T-helper 17 cell (primary cell): ENCODE results near the gene IL27RA. TPM values are rescaled to one million over a fixed set of nuclear protein-coding genes. Genes with fewer than 3 reads are reported as not detected.
A peak's percentile ranks its signal among the peaks of the same experiment; 100 is the strongest.

Experiments
- ATAC-seq: fragments of 150-1000 bp; cut with Tn5 transposase; 2 replicates; pipeline ENCODE4 v1.10.0; 2021; ENCODE audit warnings: mild to moderate bottlenecking, moderate library complexity
- DNase-seq, 3 donors: peaks; one replicate each; pipeline versions ENCODE4 v3.0.0 to v3.0.0-alpha.2; 2020 to 2021
- H3K9me3 ChIP-seq: one replicate; pipeline ENCODE4 v1.7.0; 2013; ENCODE audit warnings: low read length, mild to moderate bottlenecking; ENCODE audit not compliant: control insufficient read depth, poor library complexity, severe bottlenecking
- H3K27ac Mint-ChIP-seq: one replicate; pipeline ENCODE4 v1.8.0; 2022; ENCODE audit warnings: mild to moderate bottlenecking, moderate library complexity, mixed read lengths
- H3K27me3 Mint-ChIP-seq: one replicate; pipeline ENCODE4 v1.8.0; 2022; ENCODE audit warnings: mixed read lengths
- H3K36me3 Mint-ChIP-seq: one replicate; pipeline ENCODE4 v1.8.0; 2022; ENCODE audit warnings: low read depth, mixed read lengths
- H3K4me1 Mint-ChIP-seq: one replicate; pipeline ENCODE4 v1.8.0; 2022; ENCODE audit warnings: mild to moderate bottlenecking, mixed read lengths
- H3K4me3 Mint-ChIP-seq: one replicate; pipeline ENCODE4 v1.8.0; 2022; ENCODE audit warnings: mild to moderate bottlenecking, moderate library complexity, mixed read lengths
- total RNA-seq, 4 donors: library from RNA in 2 of 4; stranded (reverse) in 2 of 4; gene quantifications; one replicate each; pipeline ENCODE4 v1.2.3 and lab custom pipeline; 2022 to 2026

Gene IL27RA
- total RNA-seq, 2 donors from 2014 or later: 39.6 to 51.6 TPM

DNA sequence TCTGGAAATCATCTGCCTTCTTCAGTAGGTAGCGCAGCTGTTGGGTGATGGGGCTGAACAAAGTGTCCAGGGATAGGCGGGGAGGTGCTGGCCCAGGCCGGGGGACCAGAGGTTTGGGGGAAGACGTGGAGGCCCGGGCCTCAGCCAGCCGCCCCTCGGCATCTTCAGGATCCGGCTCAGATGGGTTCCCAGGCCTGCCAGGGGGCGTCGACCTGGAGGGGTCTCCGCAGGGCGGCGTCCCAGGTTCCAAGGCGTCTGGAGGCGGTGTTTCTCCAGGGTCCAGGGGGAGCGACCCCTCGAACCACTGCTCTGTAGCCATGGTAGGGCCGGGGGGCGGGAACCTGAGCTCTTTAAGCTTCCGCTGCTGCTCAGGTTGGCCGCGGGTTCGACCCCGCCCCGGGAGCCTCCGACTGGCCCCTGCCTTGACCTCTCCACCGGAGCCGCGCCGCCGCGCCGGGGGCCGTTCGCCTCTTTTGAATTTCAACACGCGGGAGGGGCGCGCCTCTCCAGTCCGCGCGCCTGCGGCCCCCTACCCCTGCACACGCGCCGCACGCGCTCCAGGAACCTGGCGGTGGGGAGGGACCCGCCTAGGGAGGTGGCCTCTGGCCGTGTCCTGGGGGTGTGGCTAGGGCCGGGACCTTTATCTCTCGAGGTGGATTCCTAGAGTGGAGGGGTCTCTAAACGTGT, 53.9 kb downstream of the IL27RA start, which contains the start of gene C19orf67:
Gene C19orf67, minus strand, starts transcription at position 475 of the 687 bp plus-strand sequence. Its CDS starts 156 bp downstream, at position 319.
- no peak for ATAC-seq
- H3K4me1 Mint-ChIP-seq: peaks cover 19% of the 10 kb centered on the region
- H3K36me3 Mint-ChIP-seq: peaks cover 3% of the 10 kb centered on the region
- no peak for DNase-seq
- H3K9me3 ChIP-seq: no peaks in the 10 kb centered on the region
- no peak within 1 kb of the TSS for H3K4me3 Mint-ChIP-seq
- no peaks in the 10 kb centered on the region for H3K27me3 Mint-ChIP-seq
- no peak within 1 kb of the TSS for H3K27ac Mint-ChIP-seq

DNA sequence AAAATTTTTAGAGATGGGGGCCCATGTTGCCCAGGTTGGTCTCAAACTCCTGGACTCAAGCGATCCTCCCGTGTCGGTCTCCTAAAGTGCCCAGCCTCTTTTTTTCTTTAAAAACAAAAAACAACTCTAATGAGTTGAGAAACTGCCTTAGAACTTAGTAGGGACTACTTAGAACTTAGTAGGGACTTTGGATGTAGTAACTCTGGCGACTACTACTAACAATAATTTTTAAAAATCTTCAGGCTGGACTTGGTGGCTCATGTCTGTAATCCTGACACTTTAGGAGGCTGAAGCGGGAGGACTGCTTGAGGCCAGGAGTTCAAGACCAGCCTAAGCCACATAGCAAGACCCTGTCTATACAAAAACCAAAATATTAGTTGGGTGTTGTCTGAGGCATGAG, 54.5 kb downstream of the IL27RA start:
- no peak for ATAC-seq
- H3K4me3 Mint-ChIP-seq: no peak overlapping the region
- H3K27me3 Mint-ChIP-seq: no peaks in the 10 kb centered on the region
- no peak overlapping the region for H3K27ac Mint-ChIP-seq
- H3K4me1 Mint-ChIP-seq: peaks cover 18% of the 10 kb centered on the region
- no peak for DNase-seq
- no peaks in the 10 kb centered on the region for H3K9me3 ChIP-seq
- H3K36me3 Mint-ChIP-seq: peaks cover 3% of the 10 kb centered on the region

DNA sequence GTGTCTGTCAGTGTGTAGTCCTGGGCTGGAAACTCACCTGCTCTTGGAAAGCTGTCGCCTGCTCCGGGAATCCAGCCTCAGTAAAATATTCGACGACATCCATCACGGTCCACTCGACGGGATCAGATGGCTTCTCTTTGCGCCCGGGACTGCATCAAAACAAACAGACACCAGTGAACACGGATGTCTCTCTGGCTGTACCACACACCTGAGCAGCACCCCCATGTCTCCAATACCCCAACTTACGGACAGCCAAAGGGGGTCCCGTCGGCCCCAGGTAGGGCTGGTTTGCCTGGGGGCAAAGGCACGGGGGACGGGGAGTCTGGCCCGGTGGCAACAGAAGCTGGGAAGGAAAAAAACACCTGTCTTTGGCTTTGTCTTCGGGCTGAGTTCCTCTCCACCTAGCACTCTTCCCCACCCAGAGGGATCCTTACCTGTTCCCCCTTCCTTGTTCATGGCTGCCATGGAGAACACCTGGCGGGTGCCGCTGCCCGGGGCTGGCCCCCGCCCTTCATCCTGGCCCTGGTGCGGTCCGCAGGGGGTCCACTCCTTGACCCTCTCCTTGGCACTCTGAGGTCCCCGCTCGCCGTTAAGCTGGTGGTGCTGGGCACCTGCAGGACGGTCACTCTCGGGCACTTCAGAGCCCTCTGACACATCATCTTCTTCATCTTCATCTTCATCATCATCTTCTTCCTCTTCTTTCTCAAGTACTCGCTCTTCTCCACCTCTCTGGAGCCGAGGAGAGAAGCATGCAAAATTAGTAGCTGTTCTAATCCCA, 57.3 kb downstream of the IL27RA start:
- Mint-ChIP-seq H3K27ac (peak overlapping the region; percentile 86), H3K27me3 (no peaks in the 10 kb centered on the region), H3K4me1 (peaks cover 12% of the 10 kb centered on the region), H3K36me3 (peaks cover 3% of the 10 kb centered on the region), H3K4me3 (peak overlapping the region; percentile 80)
- ATAC-seq (no peak), DNase-seq (no peak)
- no peaks in the 10 kb centered on the region for H3K9me3 ChIP-seq

DNA sequence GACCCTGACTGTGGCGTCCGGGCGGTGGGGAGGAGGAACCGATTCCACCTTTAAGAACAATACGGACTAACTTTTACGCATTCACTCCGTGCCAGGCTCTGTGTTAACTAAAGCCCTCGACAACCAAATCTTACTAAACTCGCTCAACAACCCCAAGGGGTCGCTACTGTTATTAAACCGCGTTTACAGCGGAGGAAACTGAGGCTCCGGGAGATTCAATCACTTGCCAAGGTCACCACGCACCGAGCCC, 57.8 kb downstream of the IL27RA start:
- Mint-ChIP-seq H3K36me3 (peaks cover 3% of the 10 kb centered on the region), H3K4me3 (peak overlapping the region; percentile 80), H3K27ac (peak overlapping the region; percentile 86), H3K4me1 (peaks cover 12% of the 10 kb centered on the region), H3K27me3 (no peaks in the 10 kb centered on the region)
- no peaks in the 10 kb centered on the region for H3K9me3 ChIP-seq
- no peak for DNase-seq
- no peak for ATAC-seq

DNA sequence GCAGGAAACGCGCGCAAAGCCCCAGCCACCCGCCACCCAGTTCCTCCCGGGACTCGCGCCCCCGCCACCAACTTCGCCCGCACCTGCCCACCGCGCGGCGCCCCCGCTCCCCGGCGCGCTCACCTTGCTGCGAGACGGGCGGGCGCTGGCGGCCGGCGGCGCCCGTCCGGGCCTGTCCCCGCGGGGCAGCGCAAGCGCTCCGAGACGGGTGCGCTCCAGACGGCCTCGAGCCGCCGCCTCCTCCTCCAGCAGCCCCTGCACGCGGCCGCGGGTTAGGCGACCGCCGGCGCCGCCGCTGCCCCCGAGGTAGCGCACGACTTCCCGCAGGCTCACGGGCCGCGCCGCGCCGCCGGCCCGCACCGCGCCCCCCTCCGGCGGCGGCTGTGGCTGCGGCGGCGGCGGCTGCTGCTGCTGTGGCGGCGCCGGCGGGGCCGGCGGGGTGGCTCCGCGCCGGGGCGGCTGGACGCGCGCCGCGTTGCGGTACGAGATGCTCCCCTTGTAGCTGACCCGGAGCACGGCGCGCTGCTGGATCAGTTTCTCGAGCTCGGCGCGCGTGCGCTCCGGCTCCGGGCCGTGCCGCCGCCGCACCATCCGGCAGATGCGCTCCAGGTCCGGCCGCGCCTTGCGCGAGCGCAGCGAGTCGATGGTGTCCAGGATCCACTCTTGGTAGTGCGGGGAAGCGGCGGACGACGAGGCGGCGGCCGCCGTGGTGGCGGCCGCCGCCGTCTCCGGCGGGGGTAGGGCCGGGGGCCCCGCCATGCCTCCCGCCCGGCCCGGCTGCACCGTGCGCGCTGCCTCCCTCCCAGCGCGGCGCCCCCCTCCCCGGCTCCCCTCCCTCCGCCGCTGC, 58.3 kb downstream of the IL27RA start:
- ATAC-seq: peak; percentile 25
- Mint-ChIP-seq H3K4me1 (peaks cover 12% of the 10 kb centered on the region), H3K27ac (peak overlapping the region; percentile 86), H3K36me3 (peaks cover 3% of the 10 kb centered on the region), H3K27me3 (no peaks in the 10 kb centered on the region), H3K4me3 (peak overlapping the region; percentile 88)
- no peaks in the 10 kb centered on the region for H3K9me3 ChIP-seq
- DNase-seq: peak; percentile 37 to 46 (median 43)

DNA sequence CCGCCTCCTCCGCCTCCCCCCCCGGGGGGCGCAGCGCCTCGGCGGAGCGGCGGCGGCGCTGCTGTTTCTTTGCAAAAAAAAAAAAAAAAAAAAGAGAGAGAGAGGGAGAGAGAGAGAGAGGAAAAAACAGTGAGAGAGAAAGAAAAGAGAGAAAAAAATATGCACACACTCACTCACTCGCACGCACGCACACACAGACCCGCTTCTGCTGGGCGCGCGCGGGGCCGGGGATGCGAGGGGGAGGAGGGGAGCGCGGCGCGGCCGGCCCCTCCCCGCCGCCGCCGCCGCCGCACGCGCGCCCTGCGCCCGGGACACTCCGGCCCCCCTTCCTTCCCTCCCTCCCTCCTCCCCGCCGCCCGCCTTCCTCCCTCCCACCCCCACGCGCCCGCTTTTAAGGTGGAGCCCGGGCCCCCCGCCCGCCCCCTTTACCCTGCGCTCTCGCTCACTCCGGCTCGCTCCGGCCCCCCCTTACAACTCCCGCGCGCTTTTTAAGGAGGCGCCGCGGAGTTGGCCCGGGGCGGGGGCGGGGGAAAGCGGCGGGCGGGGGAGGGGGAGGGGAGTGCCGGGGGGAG, 59.0 kb downstream of the IL27RA start, which contains the start of gene SAMD1:
Gene SAMD1, minus strand, starts transcription at position 243 of the 572 bp plus-strand sequence.
- H3K4me1 Mint-ChIP-seq: peaks cover 12% of the 10 kb centered on the region
- H3K27ac Mint-ChIP-seq: peak within 1 kb of the TSS; percentile 95
- no peaks in the 10 kb centered on the region for H3K27me3 Mint-ChIP-seq
- peaks cover 3% of the 10 kb centered on the region for H3K36me3 Mint-ChIP-seq
- DNase-seq: peak; percentile 58 to 83 (median 82)
- H3K9me3 ChIP-seq: no peaks in the 10 kb centered on the region
- ATAC-seq: peak; percentile 74
- peak within 1 kb of the TSS; percentile 98 for H3K4me3 Mint-ChIP-seq

DNA sequence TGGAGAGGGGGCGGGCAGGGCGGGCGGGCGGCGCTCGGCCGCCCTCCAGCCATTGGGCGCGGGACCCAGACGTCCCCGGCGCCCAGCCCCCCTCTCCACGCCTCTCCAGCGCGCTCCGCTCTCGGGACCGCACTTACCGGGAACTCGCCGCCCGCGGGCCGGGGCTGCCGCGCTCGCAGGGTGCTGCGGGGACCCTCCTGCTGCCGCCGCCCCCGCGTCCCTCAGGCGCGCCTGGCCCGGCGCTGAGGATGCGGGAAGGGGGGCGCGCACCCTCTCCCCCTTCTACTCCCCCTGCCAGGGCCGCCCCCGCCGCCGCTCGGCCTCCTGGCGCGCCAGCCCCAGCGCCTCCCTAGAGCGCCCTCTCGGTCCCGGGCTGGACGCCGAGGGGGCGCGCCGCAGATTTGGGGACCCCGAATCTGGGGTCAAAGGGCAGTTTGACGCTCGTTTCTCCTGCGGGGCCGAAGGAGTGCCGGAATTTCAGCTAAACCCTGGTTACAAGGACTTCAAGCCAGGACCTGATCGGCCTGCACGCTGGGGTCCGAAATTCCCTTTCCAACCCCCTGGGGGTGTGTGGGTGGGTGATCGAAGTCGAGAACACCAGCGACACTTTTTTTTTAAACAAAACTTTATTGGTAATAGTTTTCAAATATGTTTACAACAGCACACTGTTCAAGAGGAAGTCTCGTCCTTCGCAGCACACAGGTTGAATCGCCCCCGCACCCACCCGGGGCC, 59.7 kb downstream of the IL27RA start:
- Mint-ChIP-seq H3K36me3 (peaks cover 3% of the 10 kb centered on the region), H3K4me3 (peak overlapping the region; percentile 98), H3K27me3 (no peaks in the 10 kb centered on the region), H3K27ac (peak overlapping the region; percentile 95), H3K4me1 (peaks cover 12% of the 10 kb centered on the region)
- DNase-seq (peak in 2 of 3 donors; percentile 48 to 63), ATAC-seq (peak; percentile 67)
- H3K9me3 ChIP-seq: no peaks in the 10 kb centered on the region

DNA sequence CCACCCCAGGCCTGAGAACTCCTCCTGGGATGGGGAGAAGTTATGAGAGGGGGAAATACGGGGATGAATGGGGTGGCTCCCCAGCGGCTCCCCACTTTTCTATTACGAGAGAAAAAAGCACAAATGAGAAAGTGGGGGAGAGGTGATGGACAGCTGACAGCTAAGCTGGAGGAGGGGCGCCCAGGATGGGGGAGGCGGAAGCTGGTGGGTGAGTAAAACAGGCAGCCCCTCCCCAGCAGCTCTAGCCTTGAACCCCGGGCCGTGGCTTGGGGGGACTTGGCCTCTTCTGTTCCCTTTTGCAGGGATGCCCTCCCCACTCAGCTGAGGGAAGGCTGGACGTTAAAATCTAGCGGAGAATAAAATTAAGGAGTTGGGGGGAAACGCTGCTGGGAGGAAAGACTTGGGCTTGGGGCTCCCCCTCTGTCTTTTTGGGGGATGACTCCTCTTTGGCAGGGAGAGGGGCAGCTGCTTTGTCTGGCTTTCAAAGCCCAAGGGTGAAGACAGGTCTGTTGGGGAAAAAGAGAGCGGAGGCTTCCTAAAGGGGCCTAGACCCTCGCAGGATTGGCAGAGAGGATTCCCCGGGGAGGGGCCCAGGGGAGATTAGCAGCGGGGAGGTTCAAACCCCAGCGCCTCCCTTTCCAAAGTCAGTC, 60.4 kb downstream of the IL27RA start:
- peak overlapping the region; percentile 95 for H3K27ac Mint-ChIP-seq
- no peaks in the 10 kb centered on the region for H3K9me3 ChIP-seq
- no peak for DNase-seq
- no peak for ATAC-seq
- H3K27me3 Mint-ChIP-seq: no peaks in the 10 kb centered on the region
- peak overlapping the region; percentile 98 for H3K4me3 Mint-ChIP-seq
- H3K36me3 Mint-ChIP-seq: peaks cover 3% of the 10 kb centered on the region
- peaks cover 12% of the 10 kb centered on the region for H3K4me1 Mint-ChIP-seq

DNA sequence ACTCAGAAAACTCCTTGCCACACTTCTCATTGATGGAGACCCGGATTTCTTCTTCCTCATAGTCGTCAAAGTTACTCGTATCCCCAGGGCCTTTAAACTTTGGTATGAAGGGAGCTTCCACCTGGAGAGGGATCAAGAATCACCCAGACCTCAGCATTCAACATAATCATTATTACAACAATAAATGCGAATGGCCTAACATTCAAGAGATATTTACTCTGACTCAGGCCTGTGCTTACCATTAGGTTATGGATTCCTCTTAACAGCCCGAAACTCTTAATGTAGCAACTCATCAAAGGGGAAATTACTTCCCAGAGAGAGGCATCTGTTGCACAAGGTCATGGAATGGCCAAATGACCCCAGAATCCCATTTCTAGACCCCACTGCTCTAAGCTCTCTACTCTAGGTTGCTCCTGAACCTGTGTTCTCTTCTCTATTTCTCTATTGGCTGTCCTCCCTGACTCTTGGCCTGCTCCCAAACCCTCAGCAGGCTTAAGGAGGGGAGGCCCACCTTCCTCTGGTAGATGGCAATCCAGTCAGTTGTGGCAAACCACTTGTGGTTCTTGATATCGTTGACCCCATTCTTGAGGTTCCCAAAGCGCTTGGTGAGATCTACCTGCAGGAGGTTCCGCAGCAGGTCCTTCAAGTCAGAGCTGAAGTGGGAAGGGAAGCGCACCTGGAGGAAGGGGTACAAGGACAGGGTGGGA, 61.7 kb downstream of the IL27RA start:
- Mint-ChIP-seq H3K27ac (no peak overlapping the region), H3K4me3 (peak overlapping the region; percentile 22), H3K36me3 (peaks cover 3% of the 10 kb centered on the region), H3K4me1 (peaks cover 12% of the 10 kb centered on the region), H3K27me3 (no peaks in the 10 kb centered on the region)
- H3K9me3 ChIP-seq: no peaks in the 10 kb centered on the region
- ATAC-seq (no peak), DNase-seq (no peak)

DNA sequence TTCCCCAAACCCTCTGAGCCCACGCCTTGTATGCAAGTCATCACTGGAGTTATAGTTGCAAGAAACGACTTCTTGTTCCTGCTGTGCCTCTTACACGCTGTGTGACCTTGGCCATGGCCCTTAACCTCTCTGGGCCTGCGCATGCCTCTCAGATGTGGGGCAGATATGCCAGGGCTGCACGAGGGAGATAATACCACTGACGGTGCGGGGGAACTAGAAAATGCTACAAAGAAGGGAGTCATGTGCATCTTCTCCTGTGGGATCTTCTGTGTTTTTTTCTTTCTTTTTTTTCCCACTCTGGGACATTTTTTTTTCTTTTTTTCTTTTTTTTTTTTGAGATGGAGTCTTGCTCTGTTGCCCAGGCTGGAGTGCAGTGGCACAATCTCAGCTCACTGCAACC, 63.3 kb downstream of the IL27RA start:
- no peaks in the 10 kb centered on the region for H3K27me3 Mint-ChIP-seq

DNA sequence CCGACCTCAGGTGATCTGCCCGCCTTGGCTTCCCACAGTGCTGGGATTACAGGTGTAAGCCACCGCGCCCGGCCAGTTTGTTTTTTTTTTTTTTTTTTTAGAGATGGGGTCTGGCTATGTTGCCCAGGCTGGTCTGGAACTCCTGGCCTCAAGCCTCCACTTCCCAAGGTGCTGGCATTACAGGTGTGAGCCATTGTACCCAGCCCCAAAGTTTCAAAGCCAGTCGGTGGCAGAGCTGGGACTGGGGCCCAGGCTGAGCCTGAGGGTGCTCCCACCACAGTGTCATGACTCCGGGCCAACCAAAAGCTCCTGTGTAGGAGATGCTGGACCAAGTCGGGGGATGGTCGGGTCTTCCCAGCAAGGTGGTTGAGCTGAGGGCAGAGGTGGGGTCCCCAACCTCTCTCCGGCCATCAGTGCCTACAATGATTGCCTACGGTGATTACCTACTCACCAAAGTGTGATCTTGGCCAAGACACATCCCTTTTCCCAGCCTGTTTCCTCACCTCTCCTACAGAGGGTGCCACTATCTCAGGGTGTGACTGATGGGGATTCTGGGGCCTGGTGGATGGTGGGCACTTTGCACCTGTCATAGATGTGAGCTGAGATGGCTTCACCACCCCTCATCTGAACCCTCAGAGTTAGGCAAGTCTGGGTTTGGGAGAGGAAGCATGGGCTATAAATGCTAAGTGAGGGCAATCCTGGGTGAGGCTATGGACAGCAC, 64.9 kb downstream of the IL27RA start:
- ATAC-seq (no peak), DNase-seq (no peak)
- H3K4me1 Mint-ChIP-seq: peaks cover 7% of the 10 kb centered on the region
- no peaks in the 10 kb centered on the region for H3K36me3 Mint-ChIP-seq
- no peaks in the 10 kb centered on the region for H3K9me3 ChIP-seq
- no peak overlapping the region for H3K27ac Mint-ChIP-seq
- H3K4me3 Mint-ChIP-seq: no peak overlapping the region
- no peaks in the 10 kb centered on the region for H3K27me3 Mint-ChIP-seq

More for the DNA sequence above, 63.3 kb downstream of the IL27RA start:
- Mint-ChIP-seq H3K4me1 (peaks cover 8% of the 10 kb centered on the region), H3K4me3 (no peak overlapping the region), H3K27ac (no peak overlapping the region), H3K36me3 (no peaks in the 10 kb centered on the region)
- no peak for DNase-seq
- ATAC-seq: no peak
- no peaks in the 10 kb centered on the region for H3K9me3 ChIP-seq
